ENCODE data around the gene SMARCAL1.

DNA sequence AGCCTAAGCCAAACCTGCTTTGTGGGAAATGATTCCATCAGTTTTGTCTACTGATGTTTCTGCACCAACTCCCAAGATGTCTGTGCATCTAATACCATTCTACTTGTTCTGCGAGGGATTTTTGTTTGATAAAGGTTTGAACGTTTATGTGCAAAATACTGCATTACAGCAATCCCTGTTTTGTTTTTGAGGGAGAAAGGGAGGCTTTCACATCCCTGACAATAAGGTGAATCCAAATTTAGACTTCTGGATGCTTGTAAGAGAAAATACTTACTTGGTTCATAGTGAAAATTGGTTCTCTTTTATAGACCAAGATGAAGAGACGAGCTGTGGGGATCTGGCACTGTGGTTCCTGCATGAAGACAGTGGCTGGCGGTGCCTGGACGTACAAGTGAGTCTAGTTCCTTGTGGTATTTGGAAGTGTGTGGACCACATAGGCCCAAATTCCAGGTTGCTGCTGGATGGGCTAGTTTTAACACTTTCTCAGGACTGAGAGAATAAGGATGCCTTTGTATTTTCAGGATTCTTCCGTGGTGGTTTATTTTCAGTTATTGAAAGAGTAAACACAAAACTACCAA lies 87.4 kb downstream of the SMARCAL1 start:
- TF ChIP-seq YY1 (IDR thresholded peaks at IDR 0.05; ENCODE audit: low read depth) (no peak), TCF12 (IDR thresholded peaks at IDR 0.05; ENCODE audit: low read depth) (no peak), EP300 (IDR thresholded peaks at IDR 0.05; ENCODE audit: borderline replicate concordance) (no peak), RAD21 (IDR thresholded peaks at IDR 0.05; ENCODE audit: low read depth) (no peak), FOXM1 (IDR thresholded peaks at IDR 0.05; ENCODE audit: borderline replicate concordance, low read depth) (no peak), TAF1 (IDR thresholded peaks at IDR 0.05; ENCODE audit: low read depth) (no peak), CEBPB (IDR thresholded peaks at IDR 0.05) (no peak), NFIC (IDR thresholded peaks at IDR 0.05) (no peak), EGR1 (IDR thresholded peaks at IDR 0.05) (no peak), ZBTB7A (IDR thresholded peaks at IDR 0.05; ENCODE audit: low read depth) (no peak)
- TF ChIP-seq, protein P1, sequence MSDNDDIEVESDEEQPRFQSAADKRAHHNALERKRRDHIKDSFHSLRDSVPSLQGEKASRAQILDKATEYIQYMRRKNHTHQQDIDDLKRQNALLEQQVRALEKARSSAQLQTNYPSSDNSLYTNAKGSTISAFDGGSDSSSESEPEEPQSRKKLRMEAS (IDR thresholded peaks at IDR 0.05), result no peak
- TF ChIP-seq, protein P2, sequence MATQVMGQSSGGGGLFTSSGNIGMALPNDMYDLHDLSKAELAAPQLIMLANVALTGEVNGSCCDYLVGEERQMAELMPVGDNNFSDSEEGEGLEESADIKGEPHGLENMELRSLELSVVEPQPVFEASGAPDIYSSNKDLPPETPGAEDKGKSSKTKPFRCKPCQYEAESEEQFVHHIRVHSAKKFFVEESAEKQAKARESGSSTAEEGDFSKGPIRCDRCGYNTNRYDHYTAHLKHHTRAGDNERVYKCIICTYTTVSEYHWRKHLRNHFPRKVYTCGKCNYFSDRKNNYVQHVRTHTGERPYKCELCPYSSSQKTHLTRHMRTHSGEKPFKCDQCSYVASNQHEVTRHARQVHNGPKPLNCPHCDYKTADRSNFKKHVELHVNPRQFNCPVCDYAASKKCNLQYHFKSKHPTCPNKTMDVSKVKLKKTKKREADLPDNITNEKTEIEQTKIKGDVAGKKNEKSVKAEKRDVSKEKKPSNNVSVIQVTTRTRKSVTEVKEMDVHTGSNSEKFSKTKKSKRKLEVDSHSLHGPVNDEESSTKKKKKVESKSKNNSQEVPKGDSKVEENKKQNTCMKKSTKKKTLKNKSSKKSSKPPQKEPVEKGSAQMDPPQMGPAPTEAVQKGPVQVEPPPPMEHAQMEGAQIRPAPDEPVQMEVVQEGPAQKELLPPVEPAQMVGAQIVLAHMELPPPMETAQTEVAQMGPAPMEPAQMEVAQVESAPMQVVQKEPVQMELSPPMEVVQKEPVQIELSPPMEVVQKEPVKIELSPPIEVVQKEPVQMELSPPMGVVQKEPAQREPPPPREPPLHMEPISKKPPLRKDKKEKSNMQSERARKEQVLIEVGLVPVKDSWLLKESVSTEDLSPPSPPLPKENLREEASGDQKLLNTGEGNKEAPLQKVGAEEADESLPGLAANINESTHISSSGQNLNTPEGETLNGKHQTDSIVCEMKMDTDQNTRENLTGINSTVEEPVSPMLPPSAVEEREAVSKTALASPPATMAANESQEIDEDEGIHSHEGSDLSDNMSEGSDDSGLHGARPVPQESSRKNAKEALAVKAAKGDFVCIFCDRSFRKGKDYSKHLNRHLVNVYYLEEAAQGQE (IDR thresholded peaks at IDR 0.05; ENCODE audit: low read depth), result no peak

Data from Ishikawa (cell line).